ENCODE results near the gene SLX4.

Gene SLX4

GRCh38 chr16:3548859-3549258 lies 62.5 kb downstream of the SLX4 start:
- no peak for DNase-seq

- no peak for DNase-seq
These were observed 63.0 kb downstream of the SLX4 start for GRCh38 chr16:3548445-3548844.

- no peak for DNase-seq
These were observed 64.3 kb downstream of the SLX4 start for GRCh38 chr16:3546986-3547682.

GRCh38 chr16:3542601-3543373 lies 68.6 kb downstream of the SLX4 start:
- DNase-seq, result no peak

GRCh38 chr16:3541527-3542155 lies 69.8 kb downstream of the SLX4 start:
- DNase-seq, result no peak

GRCh38 chr16:3538222-3538621 lies 73.2 kb downstream of the SLX4 start:
- DNase-seq, result no peak

- no peak for DNase-seq
These were observed 74.6 kb downstream of the SLX4 start for GRCh38 chr16:3536851-3537250.

GRCh38 chr16:3536271-3536731 lies 75.1 kb downstream of the SLX4 start:
- DNase-seq, result no peak

GRCh38 chr16:3534126-3534525 lies 77.3 kb downstream of the SLX4 start:
- DNase-seq, result no peak

GRCh38 chr16:3532741-3533140 lies 78.7 kb downstream of the SLX4 start:
- DNase-seq, result no peak
